ENCODE data around the gene IQGAP2. TPM values are rescaled to one million over a fixed set of nuclear protein-coding genes. Genes with fewer than 3 reads are reported as not detected.

Gene IQGAP2
- total RNA-seq, 1 donor from 2014 or later: 43.5 TPM

DNA sequence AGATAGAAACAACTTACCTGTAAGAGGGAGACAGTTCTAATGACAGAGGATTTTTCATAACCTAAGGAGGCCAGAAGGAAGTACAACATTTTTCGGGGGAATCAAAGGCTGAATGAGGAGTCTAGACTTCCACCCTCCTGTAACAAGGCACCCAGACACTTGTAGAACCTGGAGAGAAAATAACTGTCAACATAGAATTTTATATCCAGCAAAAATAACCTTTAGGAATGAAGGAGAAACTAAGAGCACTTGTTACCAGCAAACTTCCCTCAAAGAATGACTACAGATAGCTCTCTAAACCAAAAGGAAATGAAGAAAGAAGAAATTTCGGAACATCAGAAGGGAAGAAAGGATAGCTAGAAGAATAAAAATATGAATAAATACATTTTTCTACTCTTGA, 246.1 kb downstream of the IQGAP2 start:
- Mint-ChIP-seq H3K9me3 (peaks cover 26% of the 10 kb centered on the region), H3K27me3 (ENCODE audit: insufficient read depth) (no peaks in the 10 kb centered on the region), H3K4me3 (no peak overlapping the region), H3K4me1 (ENCODE audit: low read depth) (no peaks in the 10 kb centered on the region), H3K36me3 (ENCODE audit: low read depth) (peaks cover 56% of the 10 kb centered on the region), H3K27ac (no peak overlapping the region)
- no peak for DNase-seq (ENCODE audit: low spot score)
- intact Hi-C loops (cut with micrococcal nuclease): no loop called here

DNA sequence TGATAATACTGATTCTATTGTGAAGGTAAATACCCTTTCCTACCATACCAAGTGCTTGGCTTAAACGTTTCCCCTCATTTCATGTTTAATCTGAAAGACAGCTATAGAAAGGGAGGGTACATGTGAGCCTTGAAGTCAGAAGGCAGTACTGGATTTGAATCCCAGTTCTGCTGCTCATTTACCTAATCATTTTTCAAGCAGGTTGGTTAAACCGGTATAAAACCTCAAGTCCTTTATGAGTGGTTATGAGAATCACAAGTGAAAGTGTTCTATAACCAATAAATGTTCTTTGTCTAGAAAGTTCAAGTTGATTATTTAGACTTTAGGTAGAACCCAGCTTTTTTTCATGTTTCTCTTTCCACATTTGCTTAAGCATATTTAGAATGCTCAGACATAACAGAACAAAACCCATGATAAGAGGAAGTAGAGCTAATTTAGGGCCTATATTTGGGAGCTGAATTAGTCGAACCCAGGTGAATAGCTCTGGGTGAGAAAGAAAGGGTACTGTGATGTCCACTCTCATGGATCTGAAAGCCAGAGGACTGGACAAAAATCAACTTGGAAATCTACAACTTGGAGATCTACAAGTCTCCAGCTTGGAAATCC, 249.8 kb downstream of the IQGAP2 start:
- peaks cover 21% of the 10 kb centered on the region for H3K9me3 Mint-ChIP-seq
- intact Hi-C loops (cut with micrococcal nuclease): no loop called here
- H3K36me3 Mint-ChIP-seq (ENCODE audit: low read depth): peaks cover 55% of the 10 kb centered on the region
- H3K27ac Mint-ChIP-seq: no peak overlapping the region
- no peak overlapping the region for H3K4me3 Mint-ChIP-seq
- H3K4me1 Mint-ChIP-seq (ENCODE audit: low read depth): no peaks in the 10 kb centered on the region
- DNase-seq (ENCODE audit: low spot score): no peak
- no peaks in the 10 kb centered on the region for H3K27me3 Mint-ChIP-seq (ENCODE audit: insufficient read depth)

DNA sequence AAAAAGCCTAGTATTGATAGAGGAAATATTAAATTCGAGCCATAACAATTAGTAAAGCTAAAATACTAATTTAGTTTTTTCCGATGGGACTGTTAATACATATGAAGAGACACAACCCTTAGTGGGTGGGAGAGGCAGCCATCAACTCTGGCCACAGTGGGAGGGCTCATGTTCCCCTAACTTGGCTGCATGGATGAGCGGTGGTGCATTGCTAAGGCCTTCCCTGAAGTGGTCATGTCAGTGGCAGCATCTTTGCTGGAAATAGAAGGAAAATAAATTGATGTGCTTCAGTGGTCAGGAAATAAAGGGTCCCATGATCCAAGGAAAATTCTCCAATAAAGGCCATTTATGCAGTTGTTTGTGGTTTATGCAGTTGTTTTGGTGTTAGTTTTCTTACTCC, 254.0 kb downstream of the IQGAP2 start:
- Mint-ChIP-seq H3K4me3 (no peak overlapping the region), H3K27me3 (ENCODE audit: insufficient read depth) (no peaks in the 10 kb centered on the region), H3K4me1 (ENCODE audit: low read depth) (no peaks in the 10 kb centered on the region), H3K27ac (no peak overlapping the region), H3K36me3 (ENCODE audit: low read depth) (peaks cover 50% of the 10 kb centered on the region), H3K9me3 (no peaks in the 10 kb centered on the region)
- intact Hi-C loops (cut with micrococcal nuclease): no loop called here
- no peak for DNase-seq (ENCODE audit: low spot score)

DNA sequence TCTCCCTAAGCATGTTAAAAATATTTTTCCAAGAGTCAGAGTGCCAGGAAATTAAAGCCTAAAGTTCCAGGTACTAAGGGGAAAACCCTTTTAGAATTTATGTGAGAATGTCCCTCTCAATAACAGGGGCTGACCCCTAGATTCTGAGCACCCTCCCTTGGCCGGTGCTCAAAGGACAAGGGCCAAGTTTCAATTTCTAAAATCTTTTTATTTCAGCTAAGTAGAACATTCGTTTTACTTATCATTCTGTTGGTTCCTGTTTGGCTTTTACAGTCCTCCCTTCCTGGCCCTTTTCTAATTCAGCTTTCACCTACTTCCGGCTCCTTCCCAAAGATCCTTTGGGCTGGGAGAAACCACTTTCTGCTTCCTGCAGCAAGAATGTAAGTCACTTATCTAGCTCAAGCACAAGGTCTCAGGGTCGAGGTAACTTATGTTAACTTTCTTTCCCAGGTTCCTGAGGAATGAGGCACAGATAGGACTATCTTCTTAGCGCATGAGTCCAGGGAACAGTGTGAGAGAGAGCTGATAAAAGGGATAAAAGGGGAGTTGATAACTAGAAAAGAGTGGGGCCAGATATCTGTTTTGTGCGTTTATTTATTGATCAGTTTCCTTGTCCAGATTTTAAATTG, 254.7 kb downstream of the IQGAP2 start:
- no peaks in the 10 kb centered on the region for H3K4me1 Mint-ChIP-seq (ENCODE audit: low read depth)
- peaks cover 49% of the 10 kb centered on the region for H3K36me3 Mint-ChIP-seq (ENCODE audit: low read depth)
- no peak for DNase-seq (ENCODE audit: low spot score)
- no peaks in the 10 kb centered on the region for H3K9me3 Mint-ChIP-seq
- intact Hi-C loops (cut with micrococcal nuclease): no loop called here
- H3K27me3 Mint-ChIP-seq (ENCODE audit: insufficient read depth): no peaks in the 10 kb centered on the region
- no peak overlapping the region for H3K4me3 Mint-ChIP-seq
- no peak overlapping the region for H3K27ac Mint-ChIP-seq

DNA sequence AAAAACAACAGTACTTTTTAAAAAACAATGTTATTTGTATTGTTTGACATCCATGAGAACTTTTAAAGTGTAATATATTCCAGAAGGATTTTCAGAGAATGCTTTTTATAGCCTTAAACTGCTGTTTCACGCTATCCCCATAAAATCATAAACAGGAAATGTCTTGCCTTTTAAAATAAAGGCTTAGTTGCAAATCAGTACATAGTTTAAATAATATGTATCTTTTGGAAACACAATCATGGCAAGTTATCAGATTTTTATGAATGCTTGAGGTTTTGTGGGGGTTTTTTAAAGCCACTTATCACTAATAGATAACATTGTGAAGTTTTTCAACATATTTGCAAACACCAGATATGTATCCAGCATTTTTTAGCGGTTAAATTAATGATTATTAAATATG, 257.3 kb downstream of the IQGAP2 start:
- no peak for DNase-seq (ENCODE audit: low spot score)
- Mint-ChIP-seq H3K9me3 (no peaks in the 10 kb centered on the region), H3K4me3 (no peak overlapping the region), H3K36me3 (ENCODE audit: low read depth) (peaks cover 44% of the 10 kb centered on the region), H3K27me3 (ENCODE audit: insufficient read depth) (no peaks in the 10 kb centered on the region), H3K4me1 (ENCODE audit: low read depth) (no peaks in the 10 kb centered on the region), H3K27ac (no peak overlapping the region)
- intact Hi-C loops (cut with micrococcal nuclease): no loop called here

DNA sequence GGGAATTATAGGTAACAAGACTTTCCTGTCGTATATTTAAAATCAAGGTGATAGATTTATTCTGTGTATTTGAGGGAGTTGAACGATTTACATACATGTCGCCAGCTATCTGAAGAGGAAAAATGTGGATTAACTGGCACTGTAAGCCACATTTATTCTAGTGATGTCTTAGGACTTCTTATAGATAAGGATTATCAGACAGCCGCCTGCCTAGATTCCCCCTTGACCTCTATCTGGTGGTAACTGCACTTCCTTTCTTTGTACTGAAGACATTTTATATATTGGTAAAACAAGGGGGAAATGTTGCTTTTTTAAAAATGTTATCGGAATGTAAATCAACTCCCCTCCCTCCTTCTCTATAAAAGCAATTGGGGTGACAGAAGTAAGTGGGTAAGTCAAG, 259.4 kb downstream of the IQGAP2 start:
- intact Hi-C loops (cut with micrococcal nuclease): no loop called here

DNA sequence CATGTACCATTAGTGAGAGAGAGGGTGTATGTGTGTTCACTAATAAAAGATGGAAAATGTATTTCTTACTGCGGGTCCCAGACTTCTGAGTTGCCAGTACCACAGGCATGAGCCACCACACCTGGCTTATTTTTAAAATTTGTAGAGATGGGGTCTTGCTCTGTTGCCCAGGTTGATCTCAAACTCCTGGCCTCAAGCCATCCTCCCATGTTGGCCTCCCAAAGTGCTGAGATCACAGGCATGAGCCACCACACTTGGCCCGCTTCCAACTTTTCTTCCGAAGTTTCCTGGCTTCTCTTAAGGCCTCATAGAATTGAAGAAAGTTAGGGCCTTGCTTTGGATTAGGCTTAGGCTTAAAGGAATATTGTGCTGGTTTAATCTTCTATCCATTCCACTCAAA, 260.5 kb downstream of the IQGAP2 start:
- peaks cover 41% of the 10 kb centered on the region for H3K36me3 Mint-ChIP-seq (ENCODE audit: low read depth)
- no peak overlapping the region for H3K4me3 Mint-ChIP-seq

More for the DNA sequence above, 259.4 kb downstream of the IQGAP2 start:
- no peak for DNase-seq (ENCODE audit: low spot score)
- Mint-ChIP-seq H3K36me3 (ENCODE audit: low read depth) (peaks cover 47% of the 10 kb centered on the region), H3K27me3 (ENCODE audit: insufficient read depth) (no peaks in the 10 kb centered on the region), H3K9me3 (no peaks in the 10 kb centered on the region), H3K4me3 (no peak overlapping the region), H3K27ac (no peak overlapping the region), H3K4me1 (ENCODE audit: low read depth) (no peaks in the 10 kb centered on the region)

DNA sequence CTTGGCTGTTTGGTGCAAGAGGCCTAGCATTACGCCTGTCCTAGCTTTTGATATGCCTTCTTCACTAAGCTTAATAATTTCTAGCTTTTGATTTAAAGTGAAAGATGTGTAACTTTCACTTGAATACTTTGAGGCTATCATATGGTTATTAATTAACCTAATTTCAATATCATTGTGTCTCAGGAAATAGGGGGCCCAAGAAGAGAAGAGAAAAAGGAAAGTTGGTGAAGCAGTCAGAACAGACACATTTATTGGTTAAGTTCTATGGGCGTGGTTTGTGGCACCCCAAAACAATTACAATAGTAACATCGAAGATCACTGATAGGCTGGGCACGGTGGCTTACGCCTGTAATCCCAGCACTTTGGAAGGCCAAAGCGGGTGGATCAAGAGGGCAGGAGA, 261.0 kb downstream of the IQGAP2 start:
- H3K9me3 Mint-ChIP-seq: no peaks in the 10 kb centered on the region
- no peaks in the 10 kb centered on the region for H3K4me1 Mint-ChIP-seq (ENCODE audit: low read depth)
- H3K27me3 Mint-ChIP-seq (ENCODE audit: insufficient read depth): no peaks in the 10 kb centered on the region
- intact Hi-C loops (cut with micrococcal nuclease): no loop called here
- no peak for DNase-seq (ENCODE audit: low spot score)
- peaks cover 42% of the 10 kb centered on the region for H3K36me3 Mint-ChIP-seq (ENCODE audit: low read depth)
- no peak overlapping the region for H3K27ac Mint-ChIP-seq
- no peak overlapping the region for H3K4me3 Mint-ChIP-seq

More for the DNA sequence above, 260.5 kb downstream of the IQGAP2 start:
- Mint-ChIP-seq H3K27ac (no peak overlapping the region), H3K9me3 (no peaks in the 10 kb centered on the region), H3K27me3 (ENCODE audit: insufficient read depth) (no peaks in the 10 kb centered on the region), H3K4me1 (ENCODE audit: low read depth) (no peaks in the 10 kb centered on the region)
- intact Hi-C loops (cut with micrococcal nuclease): no loop called here
- DNase-seq (ENCODE audit: low spot score): no peak

DNA sequence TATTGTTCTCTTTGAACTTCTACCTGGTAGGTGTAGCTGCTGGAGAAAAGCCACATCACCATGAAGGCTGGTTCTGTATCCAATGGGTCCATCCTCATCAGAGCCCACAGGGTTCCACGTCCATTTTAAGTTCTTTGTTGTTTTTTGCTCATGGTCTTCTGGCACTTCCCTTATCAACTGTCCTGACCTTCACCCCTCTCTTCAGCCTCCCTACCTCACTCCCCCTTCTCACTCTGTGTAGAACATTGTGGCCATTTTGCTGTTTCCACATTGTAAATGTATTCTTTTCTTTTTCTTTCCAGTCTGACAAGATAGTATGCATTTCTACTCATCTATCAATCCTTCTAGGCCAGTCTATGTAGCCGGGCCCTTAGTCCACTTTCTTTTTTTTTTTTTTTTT, 264.4 kb downstream of the IQGAP2 start:
- H3K27me3 Mint-ChIP-seq (ENCODE audit: insufficient read depth): no peaks in the 10 kb centered on the region
- H3K4me3 Mint-ChIP-seq: no peak overlapping the region
- H3K36me3 Mint-ChIP-seq (ENCODE audit: low read depth): peaks cover 49% of the 10 kb centered on the region
- H3K4me1 Mint-ChIP-seq (ENCODE audit: low read depth): no peaks in the 10 kb centered on the region
- H3K27ac Mint-ChIP-seq: no peak overlapping the region
- no peaks in the 10 kb centered on the region for H3K9me3 Mint-ChIP-seq
- DNase-seq (ENCODE audit: low spot score): no peak
- intact Hi-C loops (cut with micrococcal nuclease): no loop called here

DNA sequence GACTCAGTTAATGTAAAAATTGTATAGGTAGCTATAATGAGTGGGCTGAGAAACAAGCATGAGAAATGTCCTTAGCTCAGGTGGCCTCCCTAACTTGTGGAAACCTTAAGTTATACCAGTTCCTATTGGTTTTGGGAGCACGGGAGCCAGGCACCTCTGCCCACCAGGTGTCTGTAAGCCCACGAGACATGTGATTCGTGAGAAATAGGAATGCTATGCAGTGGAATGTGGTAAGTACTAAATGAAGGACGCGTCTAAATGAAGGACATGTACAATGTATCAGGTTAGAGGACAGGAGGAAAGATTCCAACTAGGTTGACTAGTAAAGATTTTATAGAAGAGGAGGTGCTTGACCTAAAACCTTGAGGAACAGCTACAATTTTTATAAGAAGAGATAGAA, 266.2 kb downstream of the IQGAP2 start:
- H3K4me3 Mint-ChIP-seq: no peak overlapping the region
- peaks cover 53% of the 10 kb centered on the region for H3K36me3 Mint-ChIP-seq (ENCODE audit: low read depth)
- no peak for DNase-seq (ENCODE audit: low spot score)
- no peaks in the 10 kb centered on the region for H3K9me3 Mint-ChIP-seq
- no peaks in the 10 kb centered on the region for H3K4me1 Mint-ChIP-seq (ENCODE audit: low read depth)
- intact Hi-C loops (cut with micrococcal nuclease): no loop called here
- H3K27ac Mint-ChIP-seq: no peak overlapping the region
- no peaks in the 10 kb centered on the region for H3K27me3 Mint-ChIP-seq (ENCODE audit: insufficient read depth)

DNA sequence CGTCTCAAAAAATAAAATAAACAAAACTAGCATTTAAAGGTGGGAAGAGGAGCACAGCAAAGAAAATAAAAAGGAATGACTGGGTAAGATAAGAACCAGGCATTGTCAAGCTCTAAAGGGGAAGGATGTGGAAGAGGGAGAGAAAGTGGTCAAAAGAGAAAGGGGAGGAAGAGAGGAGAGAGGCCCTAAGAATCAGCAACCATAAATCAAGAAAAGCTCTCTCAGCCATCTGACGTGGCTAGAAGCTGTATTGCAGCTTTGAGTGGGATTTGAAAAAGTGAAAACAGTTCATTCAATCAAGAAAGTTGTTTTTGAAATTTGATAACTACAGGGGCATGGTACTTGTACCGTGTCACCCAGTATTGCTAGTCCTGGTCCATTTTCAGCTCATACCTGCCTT, 267.4 kb downstream of the IQGAP2 start:
- Mint-ChIP-seq H3K27ac (no peak overlapping the region), H3K27me3 (ENCODE audit: insufficient read depth) (no peaks in the 10 kb centered on the region), H3K4me1 (ENCODE audit: low read depth) (no peaks in the 10 kb centered on the region), H3K4me3 (no peak overlapping the region), H3K36me3 (ENCODE audit: low read depth) (peaks cover 49% of the 10 kb centered on the region), H3K9me3 (no peaks in the 10 kb centered on the region)
- DNase-seq (ENCODE audit: low spot score): no peak
- intact Hi-C loops (cut with micrococcal nuclease): no loop called here

DNA sequence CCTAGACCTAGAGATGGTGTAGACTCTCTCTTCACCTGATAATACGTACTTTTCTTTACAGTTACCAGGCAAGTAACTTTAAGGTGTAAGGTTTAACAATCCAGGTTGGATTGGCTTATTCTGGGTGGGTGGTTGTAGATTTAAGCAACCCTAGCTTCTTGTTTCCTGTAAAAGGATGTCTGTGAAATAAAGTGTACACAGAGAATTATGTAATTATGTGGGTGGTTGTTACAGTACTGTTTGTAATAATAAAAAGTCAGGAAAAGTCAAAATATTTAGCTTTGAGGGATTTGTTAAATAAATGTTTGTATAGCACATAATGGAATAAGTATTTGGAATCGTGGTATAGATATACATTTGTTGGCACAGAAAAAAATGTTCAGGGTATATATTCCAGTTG, 269.2 kb downstream of the IQGAP2 start:
- Mint-ChIP-seq H3K36me3 (ENCODE audit: low read depth) (peaks cover 50% of the 10 kb centered on the region), H3K9me3 (no peaks in the 10 kb centered on the region), H3K27ac (no peak overlapping the region), H3K4me1 (ENCODE audit: low read depth) (no peaks in the 10 kb centered on the region), H3K4me3 (no peak overlapping the region), H3K27me3 (ENCODE audit: insufficient read depth) (no peaks in the 10 kb centered on the region)
- intact Hi-C loops (cut with micrococcal nuclease): no loop called here
- no peak for DNase-seq (ENCODE audit: low spot score)

DNA sequence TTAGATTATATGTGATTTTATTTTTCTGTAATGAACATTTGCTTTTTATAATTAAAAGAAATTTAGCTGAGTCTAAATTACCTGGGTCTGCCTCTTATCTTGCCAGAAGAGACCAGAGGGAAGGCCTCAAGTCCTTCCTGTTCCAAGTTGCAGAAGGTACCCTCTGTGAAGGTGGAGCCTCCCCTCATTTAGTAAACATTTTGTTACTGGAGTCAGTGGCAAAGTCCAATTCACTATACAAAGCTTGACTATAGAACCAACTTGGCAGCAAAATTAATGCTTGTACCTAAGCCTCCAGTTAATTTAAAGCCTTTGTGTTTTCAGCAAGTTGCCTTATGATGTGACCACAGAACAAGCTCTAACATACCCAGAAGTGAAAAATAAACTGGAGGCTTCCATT, 270.0 kb downstream of the IQGAP2 start:
- H3K4me3 Mint-ChIP-seq: no peak overlapping the region
- no peak overlapping the region for H3K27ac Mint-ChIP-seq
- no peaks in the 10 kb centered on the region for H3K4me1 Mint-ChIP-seq (ENCODE audit: low read depth)
- no peaks in the 10 kb centered on the region for H3K9me3 Mint-ChIP-seq
- H3K27me3 Mint-ChIP-seq (ENCODE audit: insufficient read depth): no peaks in the 10 kb centered on the region
- DNase-seq (ENCODE audit: low spot score): no peak
- peaks cover 48% of the 10 kb centered on the region for H3K36me3 Mint-ChIP-seq (ENCODE audit: low read depth)
- intact Hi-C loops (cut with micrococcal nuclease): no loop called here

Measured in activated T-helper 1 cell treated with anti-CD3 and anti-CD28 coated beads, Interleukin-12 subunit alpha, Interleukin-12 subunit beta, Interleukin-2, Interleukin-4 antibody, amounts not matched to agents 30 ng/mL and 10 ng/mL and 1 ng/mL, durations not matched to agents 14 hours and 24 hours and 36 hours (primary cell).